HG03342 (cell line): ENCODE data around the gene NUP37.

Experiments
- ATAC-seq: cut with Tn5 transposase; IDR thresholded peaks from one replicate; pipeline ENCODE4 v1.9.1; 2021; ENCODE audit warnings: mild to moderate bottlenecking, moderate library complexity; ENCODE audit not compliant: unreplicated experiment

The NUP37 gene

GRCh38 chr12:102031852-102032251 lies 88.1 kb downstream of the NUP37 start:
- no peak for ATAC-seq

- ATAC-seq = no peak
These were observed 90.8 kb downstream of the NUP37 start for GRCh38 chr12:102029141-102029540.

- no peak for ATAC-seq
These were observed 93.2 kb downstream of the NUP37 start for GRCh38 chr12:102026728-102027127.

- no peak for ATAC-seq
These were observed 95.1 kb downstream of the NUP37 start for GRCh38 chr12:102024765-102025164.

- ATAC-seq = no peak
These were observed 96.5 kb downstream of the NUP37 start for GRCh38 chr12:102023343-102023930.
